Skin of body (tissue), 2 donors: ENCODE data around the gene EPHB1. TPM values are rescaled to one million over a fixed set of nuclear protein-coding genes. Genes with fewer than 3 reads are reported as not detected.
A peak's percentile ranks its signal among the peaks of the same experiment; 100 is the strongest.
"Not testable (repeated sequence)": the region's sequence is repeated elsewhere in the genome, so short reads cannot be mapped to it uniquely, and the experiment has no call there.

Experiments
- DNase-seq: peaks from one replicate; lab custom pipeline; 2025; lab: John Stamatoyannopoulos, UW
- total RNA-seq: library from RNA; depleted of rRNA; stranded (reverse); fragments of >200 nt; gene quantifications from one replicate; pipeline ENCODE4 v1.2.3, GENCODE V29; 2014

The EPHB1 gene
- total RNA-seq, 1 donor from 2014 or later: 5.0 TPM

GRCh38 chr3:134944429-134944828 lies 149.4 kb downstream of the EPHB1 start:
- no peak for DNase-seq

GRCh38 chr3:134949150-134949549 lies 154.1 kb downstream of the EPHB1 start:
- DNase-seq: no peak

GRCh38 chr3:134952371-134952770 lies 157.3 kb downstream of the EPHB1 start:
- DNase-seq: no peak

GRCh38 chr3:134955874-134956273 lies 160.8 kb downstream of the EPHB1 start:
- no peak for DNase-seq

- no peak for DNase-seq
Measured at GRCh38 chr3:134956395-134956794, 161.3 kb downstream of the EPHB1 start.

- DNase-seq: no peak
Measured at GRCh38 chr3:134956844-134957243, 161.8 kb downstream of the EPHB1 start.

- no peak for DNase-seq
Measured at GRCh38 chr3:134959516-134959915, 164.5 kb downstream of the EPHB1 start.

GRCh38 chr3:134964226-134964625 lies 169.2 kb downstream of the EPHB1 start:
- DNase-seq: no peak

- DNase-seq: no peak
Measured at GRCh38 chr3:134965865-134966481, 170.9 kb downstream of the EPHB1 start.

- DNase-seq: no peak
Measured at GRCh38 chr3:134970895-134971294, 175.8 kb downstream of the EPHB1 start.

- no peak for DNase-seq
Measured at GRCh38 chr3:134971306-134971705, 176.2 kb downstream of the EPHB1 start.

- not testable (repeated sequence) for DNase-seq
Measured at GRCh38 chr3:134971907-134972306, 176.8 kb downstream of the EPHB1 start.

- no peak for DNase-seq
Measured at GRCh38 chr3:134972836-134973455, 177.9 kb downstream of the EPHB1 start.

- no peak for DNase-seq
Measured at GRCh38 chr3:134974624-134975023, 179.6 kb downstream of the EPHB1 start.

GRCh38 chr3:134976948-134977347 lies 181.9 kb downstream of the EPHB1 start:
- no peak for DNase-seq

- no peak for DNase-seq
Measured at GRCh38 chr3:134978658-134979057, 183.6 kb downstream of the EPHB1 start.

- peak; percentile 87 for DNase-seq
Measured at GRCh38 chr3:134985864-134986715, 191.0 kb downstream of the EPHB1 start.

- no peak for DNase-seq
Measured at GRCh38 chr3:134988666-134989065, 193.6 kb downstream of the EPHB1 start.

- DNase-seq: no peak
Measured at GRCh38 chr3:134991003-134991402, 195.9 kb downstream of the EPHB1 start.

- DNase-seq: no peak
Measured at GRCh38 chr3:134991472-134992010, 196.5 kb downstream of the EPHB1 start.

- no peak for DNase-seq
Measured at GRCh38 chr3:134992180-134992579, 197.1 kb downstream of the EPHB1 start.

GRCh38 chr3:134992586-134992985 lies 197.5 kb downstream of the EPHB1 start:
- DNase-seq: no peak
